Adrenal gland (tissue), 12 donors: ENCODE measurements around the gene POGZ. TPM values are rescaled to one million over a fixed set of nuclear protein-coding genes. Genes with fewer than 3 reads are reported as not detected.

Experiments used
- DNase-seq, 7 donors: peaks; one replicate each; pipeline ENCODE4 v3.0.0-alpha.2; 2019 to 2020
- H3K27ac ChIP-seq, 5 donors: fragments of 200-600 bp; sonication (generic) in 4 of 5; 1 replicate in 3 of 5; 2 replicates in 2 of 5; pipeline versions ENCODE4 v1.5.1 to v1.8.0; 2016 to 2020; ENCODE audit warnings: mild to moderate bottlenecking in 1 of 5
- H3K27me3 ChIP-seq: fragments of 200-600 bp; 2 replicates; pipeline ENCODE4 v1.8.0; 2021
- H3K36me3 ChIP-seq, 2 donors: fragments of 200-600 bp; replicated peaks in 1 of 2; 1 replicate in 1 of 2; 2 replicates in 1 of 2; pipeline versions ENCODE4 v1.5.1 to v1.8.0; 2018 to 2022
- H3K4me1 ChIP-seq, 2 donors: fragments of 200-600 bp; replicated peaks in 1 of 2; 1 replicate in 1 of 2; 2 replicates in 1 of 2; pipeline versions ENCODE4 v1.5.1 to v1.8.0; 2018 to 2021
- H3K4me3 ChIP-seq, 4 donors: fragments of 200-600 bp; sonication (generic) in 3 of 4; one replicate each; pipeline ENCODE4 v1.5.1; 2016 to 2018
- H3K9me3 ChIP-seq, 3 donors: fragments of 200-600 bp; sonication (generic) in 1 of 3; replicated peaks in 1 of 3; 1 replicate in 2 of 3; 2 replicates in 1 of 3; pipeline versions ENCODE4 v1.5.1 to v1.8.0; 2016 to 2021
- POLR2A ChIP-seq, 2 donors: fragments of 450-650 bp; IDR thresholded peaks; one replicate each; pipeline ENCODE4 v1.6.1; 2017; ENCODE audit warnings: antibody characterized with exemption in 2 of 2, mild to moderate bottlenecking in 2 of 2, moderate library complexity in 1 of 2
- WGBS, 4 donors: extraction: QIAGEN DNeasy Blood & Tissue Kit in 2 of 4; methylation state at CpG; one replicate each; pipeline versions ENCODE4 v1.1.5 to v1.1.7; 2013 to 2017; 5-methylcytosine and 5-hydroxymethylcytosine counted together
- intact Hi-C, 2 donors: fragments of 100-400 bp; cut with DNase I; formaldehyde crosslinking; loops; one replicate each; pipeline versions ENCODE4 v1.14.1 to v1.15.0; 2022 to 2023
- polyA plus RNA-seq, 3 donors: library from polyadenylated mRNA; stranded (reverse); fragments of 200-250 nt in 2 of 3; fragments of 350-450 nt in 1 of 3; fragmentation: Illumina TruSeq in 1 of 3; extraction: RNeasy Lipid Tissue Mini Kit (QIAGEN cat#74804) in 1 of 3; gene quantifications; one replicate each; pipeline ENCODE4 v1.2.3, GENCODE V29; 2013 to 2014
- total RNA-seq, 9 donors: library from RNA; depleted of rRNA in 4 of 9; stranded (reverse); fragments of >200 nt in 4 of 9; fragments of 120-200 nt in 1 of 9; fragmentation: NEBNext Ultra II Directional in 1 of 9; extraction: Animal tissue kit (Norgen Biotek cat#: 25700) in 1 of 9; gene quantifications; one replicate each; pipeline versions ENCODE4 v1.1.0 to v1.2.4, GENCODE V29; 2013 to 2023
- TF ChIP-seq, protein P1 (sequence below), 6 experiments: fragments of 450-650 bp in 4 of 6; fragments of 200-600 bp in 2 of 6; sonication (generic) in 1 of 6; IDR thresholded peaks; 1 replicate in 5 of 6; 2 replicates in 1 of 6; pipeline versions ENCODE4 v1.5.1 to v1.8.0; 2016 to 2021; ENCODE audit warnings: antibody characterized with exemption in 6 of 6, mild to moderate bottlenecking in 2 of 6, moderate library complexity in 1 of 6
- donor health status: healthy with polysubstance abuse.
- donor health status: Bipolar disorder and iron deficiency.
- donor health status: DM: yes; HTN: yes; CAD: no.
- donor health status: DM: no; HTN: no; CAD: no.
- donor health status: DM: no; HTN: no; CAD: no.
- donor health status: DM: yes; HTN: yes; CAD: no.

POGZ gene
- total and polyA plus RNA-seq, 12 donors, result 24.0 to 117 (median 61.9) TPM

DNA sequence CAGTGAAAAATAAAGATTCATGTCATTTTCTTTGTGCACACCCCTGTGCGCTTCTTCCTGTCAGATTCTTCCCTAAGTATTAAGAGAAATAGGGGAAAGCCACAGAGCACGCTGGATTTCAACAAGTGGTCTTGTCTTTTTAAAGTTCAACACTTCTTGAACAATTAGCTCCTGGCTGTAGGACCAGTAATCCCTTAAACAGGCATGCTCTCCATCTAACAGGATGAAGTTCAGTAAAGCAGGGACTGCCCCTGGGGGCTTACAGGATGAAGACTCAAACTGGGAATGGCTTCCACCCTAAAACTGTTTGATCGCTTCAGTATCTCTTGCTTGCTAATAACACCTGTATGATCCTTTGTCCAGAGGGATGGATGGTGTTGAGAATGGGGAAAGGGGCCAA, 55.7 kb downstream of the POGZ start:
- Histone ChIP-seq H3K27me3 (no peaks in the 10 kb centered on the region), H3K9me3 (no peaks in the 10 kb centered on the region), H3K4me3 (no peak overlapping the region), H3K36me3 (peaks cover 0 to 75% of the 10 kb centered on the region in 2 donors), H3K4me1 (peaks cover 10 to 15% of the 10 kb centered on the region in 2 donors), H3K27ac (no peak overlapping the region)
- 87 to 95% (median 91%) methylated on average over 3 of the region's 3 CpGs for WGBS, 4 donors
- intact Hi-C loops, result loop anchor here in 1 of 2 donors (10.0 kb wide), 1 partner anchor 119 kb away; the partner anchor contains the start of gene ZNF687
- DNase-seq, result no peak
- no peak for TF ChIP-seq POLR2A (IDR thresholded peaks at IDR 0.05)
- TF ChIP-seq, protein P1, sequence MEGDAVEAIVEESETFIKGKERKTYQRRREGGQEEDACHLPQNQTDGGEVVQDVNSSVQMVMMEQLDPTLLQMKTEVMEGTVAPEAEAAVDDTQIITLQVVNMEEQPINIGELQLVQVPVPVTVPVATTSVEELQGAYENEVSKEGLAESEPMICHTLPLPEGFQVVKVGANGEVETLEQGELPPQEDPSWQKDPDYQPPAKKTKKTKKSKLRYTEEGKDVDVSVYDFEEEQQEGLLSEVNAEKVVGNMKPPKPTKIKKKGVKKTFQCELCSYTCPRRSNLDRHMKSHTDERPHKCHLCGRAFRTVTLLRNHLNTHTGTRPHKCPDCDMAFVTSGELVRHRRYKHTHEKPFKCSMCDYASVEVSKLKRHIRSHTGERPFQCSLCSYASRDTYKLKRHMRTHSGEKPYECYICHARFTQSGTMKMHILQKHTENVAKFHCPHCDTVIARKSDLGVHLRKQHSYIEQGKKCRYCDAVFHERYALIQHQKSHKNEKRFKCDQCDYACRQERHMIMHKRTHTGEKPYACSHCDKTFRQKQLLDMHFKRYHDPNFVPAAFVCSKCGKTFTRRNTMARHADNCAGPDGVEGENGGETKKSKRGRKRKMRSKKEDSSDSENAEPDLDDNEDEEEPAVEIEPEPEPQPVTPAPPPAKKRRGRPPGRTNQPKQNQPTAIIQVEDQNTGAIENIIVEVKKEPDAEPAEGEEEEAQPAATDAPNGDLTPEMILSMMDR (IDR thresholded peaks at IDR 0.05), result no peak

DNA sequence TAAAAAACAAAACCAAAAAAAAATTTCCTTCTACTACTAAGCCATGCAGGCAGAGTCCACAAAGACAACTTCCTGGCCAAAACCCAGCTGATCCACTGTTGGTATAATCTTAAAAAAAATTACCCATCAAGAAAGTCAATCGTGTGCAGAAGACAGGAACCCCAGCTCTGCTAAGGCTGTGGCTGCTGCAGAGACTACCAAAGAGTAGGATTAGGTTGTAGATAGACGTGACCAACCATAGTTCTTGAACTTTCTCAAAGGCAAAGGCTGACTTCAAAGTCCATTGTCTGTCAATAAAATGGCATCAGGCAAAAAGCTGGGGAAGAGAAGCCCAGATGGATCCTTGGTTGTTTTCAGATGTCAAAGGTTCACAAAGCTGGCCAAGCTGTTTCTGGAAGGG, 56.5 kb downstream of the POGZ start:
- Histone ChIP-seq H3K4me1 (peaks cover 10 to 15% of the 10 kb centered on the region in 2 donors), H3K36me3 (peaks cover 0 to 67% of the 10 kb centered on the region in 2 donors), H3K9me3 (no peaks in the 10 kb centered on the region), H3K4me3 (no peak overlapping the region), H3K27me3 (no peaks in the 10 kb centered on the region), H3K27ac (no peak overlapping the region)
- intact Hi-C loops, result loop anchor here in 1 of 2 donors (10.0 kb wide), 1 partner anchor 118 kb away; the partner anchor contains the start of gene ZNF687
- no peak for DNase-seq
- 73 to 90% (median 80%) methylated on average over 2 of the region's 2 CpGs for WGBS, 4 donors
- TF ChIP-seq, protein P1 (IDR thresholded peaks at IDR 0.05), result no peak
- TF ChIP-seq POLR2A (IDR thresholded peaks at IDR 0.05), result no peak

DNA sequence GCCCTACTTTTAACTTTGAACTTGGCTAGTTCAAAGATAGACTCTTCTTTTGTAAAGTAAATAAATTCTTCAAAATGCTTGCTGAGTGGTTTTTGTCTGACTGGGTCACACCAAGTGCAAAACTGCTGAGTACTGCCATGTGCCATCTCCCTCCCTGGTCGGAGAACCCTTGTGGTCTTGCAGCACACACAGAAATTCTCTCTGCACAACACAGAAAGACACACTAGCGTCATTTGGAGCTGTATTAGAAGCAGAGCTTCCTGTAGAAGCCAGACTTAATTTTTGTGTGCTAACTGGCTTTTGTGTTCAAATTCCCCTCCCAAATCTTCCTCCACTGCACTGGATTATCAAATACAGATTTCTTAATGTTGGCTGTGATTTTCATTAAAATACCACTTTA, 57.4 kb downstream of the POGZ start:
- H3K36me3 ChIP-seq, result peaks cover 0 to 58% of the 10 kb centered on the region in 2 donors
- H3K9me3 ChIP-seq, result no peaks in the 10 kb centered on the region
- whole genome bisulfite sequencing, 4 donors, result 80 to 94% (median 88%) methylated on average over 2 of the region's 2 CpGs
- DNase-seq, result no peak
- H3K27ac ChIP-seq, result no peak overlapping the region
- no peaks in the 10 kb centered on the region for H3K27me3 ChIP-seq
- intact Hi-C loops, result loop anchor here in 1 of 2 donors (10.0 kb wide), 1 partner anchor 117 kb away; the partner anchor contains the start of gene ZNF687
- H3K4me3 ChIP-seq, result no peak overlapping the region
- H3K4me1 ChIP-seq, result peaks cover 10 to 15% of the 10 kb centered on the region in 2 donors
- TF ChIP-seq, protein P1 (IDR thresholded peaks at IDR 0.05), result no peak
- no peak for TF ChIP-seq POLR2A (IDR thresholded peaks at IDR 0.05)

DNA sequence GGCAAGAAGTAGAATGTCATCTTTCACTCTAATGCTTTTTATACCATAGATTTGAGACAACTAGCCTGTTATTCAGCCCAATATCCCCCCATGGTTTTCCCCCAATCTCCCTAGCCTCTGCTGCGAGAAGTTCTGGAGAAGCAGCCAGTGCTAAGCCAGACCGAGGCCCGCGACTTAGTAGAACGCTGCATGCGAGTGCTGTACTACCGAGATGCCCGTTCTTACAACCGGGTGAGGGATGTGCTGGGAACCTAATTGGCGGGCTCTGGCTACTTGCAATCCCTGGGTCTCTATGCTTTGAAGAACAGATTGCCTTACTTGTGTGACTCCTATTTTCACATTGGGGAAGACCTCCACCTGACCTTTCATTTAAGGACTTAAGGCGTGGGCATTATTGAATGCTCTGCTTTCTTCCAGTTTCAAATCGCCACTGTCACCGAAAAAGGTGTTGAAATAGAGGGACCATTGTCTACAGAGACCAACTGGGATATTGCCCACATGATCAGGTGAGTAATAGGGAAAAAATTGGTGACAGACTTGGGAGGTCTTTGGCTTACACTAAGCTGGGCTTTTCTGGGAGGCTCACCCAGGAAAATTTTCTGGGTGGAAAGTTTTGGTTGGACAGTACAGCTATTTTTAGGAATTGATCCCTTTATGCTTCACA, 58.0 kb downstream of the POGZ start:
- TF ChIP-seq, protein P1 (IDR thresholded peaks at IDR 0.05), result no peak
- no peak for TF ChIP-seq POLR2A (IDR thresholded peaks at IDR 0.05)
- WGBS, 4 donors, result 86 to 94% (median 93%) methylated on average over 6 to 13 of the region's 13 CpGs
- Histone ChIP-seq H3K9me3 (no peaks in the 10 kb centered on the region), H3K4me3 (no peak overlapping the region), H3K36me3 (peaks cover 0 to 52% of the 10 kb centered on the region in 2 donors), H3K4me1 (peaks cover 10 to 15% of the 10 kb centered on the region in 2 donors), H3K27me3 (no peaks in the 10 kb centered on the region), H3K27ac (peak overlapping the region in 1 of 5 donors; percentile 92)
- intact Hi-C loops, result loop anchor here in 1 of 2 donors (10.0 kb wide), 1 partner anchor 116 kb away; the partner anchor contains the start of gene ZNF687
- no peak for DNase-seq
